GM12892 (cell line): ENCODE measurements around the gene SORT1.

ENCODE experiments used
- DNase-seq: peaks from one replicate; pipeline ENCODE4 v3.0.0; 2011; ENCODE audit not compliant: insufficient read length
- FAIRE-seq: peaks from 2 replicates; lab custom pipeline; 2011; peaks lifted over from hg19 to GRCh38; lab: Jason Lieb, UNC
- POLR2A ChIP-seq: IDR thresholded peaks from 2 replicates; pipeline ENCODE4 v1.6.1; 2011; ENCODE audit warnings: low read depth, low read length, control low read depth
- POLR2AphosphoS5 ChIP-seq: IDR thresholded peaks from 2 replicates; pipeline ENCODE4 v1.6.1; 2011; ENCODE audit warnings: low read depth, low read length, control low read depth
- TAF1 ChIP-seq: IDR thresholded peaks from 2 replicates; pipeline ENCODE4 v1.6.1; 2011; ENCODE audit warnings: low read depth, mild to moderate bottlenecking, control low read depth, low read length, borderline replicate concordance

Gene SORT1

DNA sequence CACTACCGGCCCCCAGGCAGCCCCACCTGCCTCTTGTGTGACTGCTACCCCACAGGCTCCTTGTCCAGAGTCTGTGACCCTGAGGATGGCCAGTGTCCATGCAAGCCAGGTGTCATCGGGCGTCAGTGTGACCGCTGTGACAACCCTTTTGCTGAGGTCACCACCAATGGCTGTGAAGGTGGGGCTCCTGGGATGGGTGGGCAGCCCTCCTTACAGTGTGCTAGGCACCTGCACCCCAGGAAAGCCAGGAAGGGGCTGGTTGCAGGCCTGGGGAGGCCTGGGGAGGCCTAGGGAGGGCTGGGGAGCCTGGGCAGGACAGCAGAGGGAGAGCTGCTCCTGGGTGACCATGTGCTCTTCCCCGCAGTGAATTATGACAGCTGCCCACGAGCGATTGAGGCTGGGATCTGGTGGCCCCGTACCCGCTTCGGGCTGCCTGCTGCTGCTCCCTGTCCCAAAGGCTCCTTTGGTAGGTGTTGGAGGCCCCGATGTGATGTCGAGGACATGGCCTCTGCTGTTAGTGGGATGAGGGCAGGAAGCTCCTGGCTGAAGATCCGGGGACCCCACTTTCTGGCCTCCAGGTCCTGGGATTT is 131.9 kb downstream of the SORT1 start:
- FAIRE-seq = no peak
- DNase-seq = no peak
- TF ChIP-seq TAF1 (no peak), POLR2A (no peak), POLR2AphosphoS5 (no peak)

- FAIRE-seq (no peak), DNase-seq (no peak)
- no peak for TF ChIP-seq POLR2AphosphoS5
- no peak for TF ChIP-seq TAF1
- no peak for TF ChIP-seq POLR2A
Observed at GRCh38 chr1:109265016-109265415, 132.7 kb downstream of the SORT1 start.

DNA sequence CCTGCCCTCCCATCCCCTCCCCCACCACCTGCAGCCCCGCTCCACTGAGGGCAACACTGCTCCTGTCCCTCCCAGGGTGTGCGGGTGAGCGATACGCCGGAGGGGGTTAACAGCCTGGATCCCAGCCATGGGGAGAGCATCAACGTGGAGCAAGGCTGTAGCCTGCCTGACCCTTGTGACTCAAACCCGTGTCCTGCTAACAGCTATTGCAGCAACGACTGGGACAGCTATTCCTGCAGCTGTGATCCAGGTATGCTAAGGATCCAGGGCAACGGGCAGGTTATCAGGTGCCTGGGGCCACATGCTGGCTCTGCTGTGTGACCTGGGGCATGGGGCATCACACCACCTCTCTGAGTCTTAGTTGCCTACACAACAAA is 133.4 kb downstream of the SORT1 start:
- DNase-seq (no peak), FAIRE-seq (no peak)
- TF ChIP-seq POLR2AphosphoS5 = no peak
- TF ChIP-seq TAF1 = no peak
- TF ChIP-seq POLR2A = no peak

- FAIRE-seq = peak; percentile 86
- DNase-seq = peak; percentile 81
- no peak for TF ChIP-seq TAF1
- TF ChIP-seq POLR2AphosphoS5 = no peak
- no peak for TF ChIP-seq POLR2A
Observed at GRCh38 chr1:109263597-109264378, 133.9 kb downstream of the SORT1 start.

GRCh38 chr1:109263234-109263596 is 134.5 kb downstream of the SORT1 start:
- DNase-seq (no peak), FAIRE-seq (no peak)
- TF ChIP-seq POLR2AphosphoS5 (no peak), POLR2A (no peak), TAF1 (no peak)

DNA sequence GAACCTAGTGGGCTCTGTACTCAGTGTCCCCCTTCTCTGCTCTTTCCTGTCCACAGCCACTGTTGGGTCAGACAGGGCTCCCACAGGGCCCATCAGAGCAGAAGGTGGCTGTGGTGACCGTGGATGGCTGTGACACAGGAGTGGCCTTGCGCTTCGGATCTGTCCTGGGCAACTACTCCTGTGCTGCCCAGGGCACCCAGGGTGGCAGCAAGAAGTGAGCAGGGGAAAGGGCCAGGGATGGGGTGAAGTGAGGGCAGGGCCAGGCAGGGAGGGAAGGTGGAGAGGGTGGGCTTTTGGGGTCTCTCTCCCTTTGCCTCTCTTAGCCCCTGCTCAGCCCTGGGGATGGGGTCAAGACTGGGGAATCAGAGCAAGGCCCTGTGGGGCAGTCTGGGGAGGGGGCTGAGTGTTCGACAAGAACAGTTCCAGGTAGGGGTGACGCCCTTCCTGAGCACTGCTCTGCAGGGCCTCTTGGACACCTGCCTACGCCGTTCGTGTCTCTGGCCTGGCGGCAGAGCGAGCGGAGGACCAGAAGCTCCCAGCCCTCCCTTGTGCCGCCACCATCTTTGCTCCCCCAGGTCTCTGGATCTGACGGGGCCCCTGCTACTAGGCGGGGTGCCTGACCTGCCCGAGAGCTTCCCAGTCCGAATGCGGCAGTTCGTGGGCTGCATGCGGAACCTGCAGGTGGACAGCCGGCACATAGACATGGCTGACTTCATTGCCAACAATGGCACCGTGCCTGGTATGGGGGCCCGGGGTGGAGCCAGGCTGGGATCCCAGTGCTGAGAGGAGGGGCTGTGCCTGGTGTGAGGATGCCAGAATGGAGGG is 135.3 kb downstream of the SORT1 start:
- no peak for DNase-seq
- FAIRE-seq = no peak

GRCh38 chr1:109261578-109261977 is 136.1 kb downstream of the SORT1 start:
- FAIRE-seq (no peak), DNase-seq (no peak)
- TF ChIP-seq POLR2A = no peak
- TF ChIP-seq TAF1 = no peak
- TF ChIP-seq POLR2AphosphoS5 = no peak

More for the DNA sequence above, 135.3 kb downstream of the SORT1 start:
- no peak for TF ChIP-seq POLR2A
- TF ChIP-seq POLR2AphosphoS5 = no peak
- no peak for TF ChIP-seq TAF1

GRCh38 chr1:109261006-109261405 is 136.7 kb downstream of the SORT1 start:
- TF ChIP-seq POLR2AphosphoS5 (no peak), TAF1 (no peak), POLR2A (no peak)
- DNase-seq (no peak), FAIRE-seq (no peak)

- DNase-seq = no peak
- FAIRE-seq = no peak
- TF ChIP-seq POLR2A = no peak
- no peak for TF ChIP-seq POLR2AphosphoS5
- TF ChIP-seq TAF1 = no peak
Observed at GRCh38 chr1:109259674-109260557, 137.8 kb downstream of the SORT1 start.
